IMR-90 (cell line): ENCODE results near the gene GLDC. TPM values are rescaled to one million over a fixed set of nuclear protein-coding genes. Genes with fewer than 3 reads are reported as not detected.

Experiments used
- ATAC-seq: fragments of 200-7000 bp; cut with Tn5 transposase; 2 replicates; pipeline ENCODE4 v1.9.1; 2020; ENCODE audit warnings: low read depth, mild to moderate bottlenecking, moderate library complexity
- BruUV-seq: library from RNA; stranded (reverse); fragments of 400-500 nt; replicated peaks from 2 replicates; lab custom pipeline; 2021; lab: Mats Ljungman, UMichigan
- CTCF ChIA-PET: fragments of 300-600 bp; formaldehyde crosslinking; extraction: SDS; loops from one replicate; lab custom pipeline; 2021; ENCODE audit warnings: antibody characterized with exemption; lab: Yijun Ruan, JAX
- POLR2A ChIA-PET: fragments of 300-600 bp; sonication (Branson Sonifier 250); formaldehyde crosslinking; loops from one replicate; lab custom pipeline; 2022; ENCODE audit warnings: antibody characterized with exemption; ENCODE audit not compliant: unreplicated experiment; lab: Charles Lee
- DNase-seq: peaks from one replicate; pipeline ENCODE4 v3.0.0; 2013
- H2AFZ ChIP-seq: replicated peaks from 2 replicates; pipeline ENCODE3; 2013; ENCODE audit warnings: low read length, mild to moderate bottlenecking; ENCODE audit not compliant: poor library complexity
- H2AK5ac ChIP-seq: 2 replicates; pipeline ENCODE4 v1.6.1; 2013; ENCODE audit warnings: low read depth, low read length, inconsistent platforms
- H2AK9ac ChIP-seq: replicated peaks from 2 replicates; pipeline ENCODE3; 2013; ENCODE audit warnings: mild to moderate bottlenecking, low read depth, low read length, moderate library complexity; ENCODE audit not compliant: poor library complexity
- H2BK120ac ChIP-seq: 2 replicates; pipeline ENCODE4 v1.6.1; 2013; ENCODE audit warnings: low read depth, low read length, inconsistent platforms
- H2BK15ac ChIP-seq: 3 replicates; pipeline ENCODE4 v1.6.1; 2013; ENCODE audit warnings: low read depth, low read length, inconsistent platforms
- H2BK20ac ChIP-seq: 2 replicates; pipeline ENCODE4 v1.6.1; 2013; ENCODE audit warnings: low read depth, mild to moderate bottlenecking, inconsistent platforms, low read length, moderate library complexity
- H2BK5ac ChIP-seq: 2 replicates; pipeline ENCODE4 v1.6.1; 2013; ENCODE audit warnings: mild to moderate bottlenecking, low read depth, low read length, inconsistent platforms; ENCODE audit not compliant: poor library complexity, severe bottlenecking
- H3K14ac ChIP-seq: replicated peaks from 2 replicates; pipeline ENCODE4 v1.6.1; 2013; ENCODE audit warnings: low read depth, low read length, inconsistent platforms
- H3K18ac ChIP-seq: 2 replicates; pipeline ENCODE4 v1.6.1; 2013; ENCODE audit warnings: low read depth, low read length, control low read depth
- H3K23ac ChIP-seq: 2 replicates; pipeline ENCODE4 v1.6.1; 2013; ENCODE audit warnings: low read depth, low read length, inconsistent platforms
- H3K27ac ChIP-seq: 2 replicates; pipeline ENCODE4 v1.5.1; 2013; ENCODE audit warnings: mild to moderate bottlenecking, control low read depth, low read length; ENCODE audit not compliant: insufficient read depth
- H3K27me3 ChIP-seq: 2 replicates; pipeline ENCODE4 v1.6.1; 2013; ENCODE audit warnings: low read length; ENCODE audit not compliant: control insufficient read depth, insufficient read depth
- H3K36me3 ChIP-seq: 2 replicates; pipeline ENCODE4 v1.6.1; 2013; ENCODE audit warnings: low read length, mixed read lengths; ENCODE audit not compliant: control insufficient read depth, insufficient read depth
- H3K4ac ChIP-seq: 2 replicates; pipeline ENCODE4 v1.6.1; 2013; ENCODE audit warnings: low read depth, low read length, inconsistent platforms
- H3K4me1 ChIP-seq: 2 replicates; pipeline ENCODE4 v1.6.1; 2013; ENCODE audit warnings: low read length, mixed read lengths; ENCODE audit not compliant: control insufficient read depth, insufficient read depth
- H3K4me2 ChIP-seq: 2 replicates; pipeline ENCODE4 v1.6.1; 2013; ENCODE audit warnings: low read depth, mild to moderate bottlenecking, control low read depth, low read length, moderate library complexity
- H3K4me3 ChIP-seq: 2 replicates; pipeline ENCODE4 v1.5.1; 2013; ENCODE audit warnings: low read depth, mild to moderate bottlenecking, control low read depth, low read length, moderate library complexity; ENCODE audit not compliant: insufficient read depth
- H3K56ac ChIP-seq: 2 replicates; pipeline ENCODE4 v1.6.1; 2013; ENCODE audit warnings: low read length, inconsistent platforms; ENCODE audit not compliant: insufficient read depth; ENCODE audit errors: extremely low read depth
- H3K79me1 ChIP-seq, 2 experiments: 2 replicates each; pipeline ENCODE4 v1.6.1; 2013; ENCODE audit warnings: low read length in 2 of 2, inconsistent platforms in 1 of 2, low read depth in 1 of 2
- H3K9ac ChIP-seq: 2 replicates; pipeline ENCODE4 v1.6.1; 2013; ENCODE audit warnings: low read depth, low read length, control low read depth
- H3K9me1 ChIP-seq: 2 replicates; pipeline ENCODE4 v1.6.1; 2013; ENCODE audit warnings: low read length, inconsistent platforms; ENCODE audit not compliant: insufficient read depth
- H3K9me3 ChIP-seq: 2 replicates; pipeline ENCODE4 v1.6.1; 2013; ENCODE audit warnings: low read length; ENCODE audit not compliant: control insufficient read depth, insufficient read depth
- H4K20me1 ChIP-seq: 2 replicates; pipeline ENCODE4 v1.6.1; 2013; ENCODE audit warnings: low read length, inconsistent platforms; ENCODE audit not compliant: insufficient read depth
- H4K5ac ChIP-seq: 2 replicates; pipeline ENCODE4 v1.6.1; 2013; ENCODE audit warnings: mild to moderate bottlenecking, low read depth, low read length, control low read depth
- H4K8ac ChIP-seq, 2 experiments: 2 replicates each; pipeline ENCODE4 v1.6.1; 2013; ENCODE audit warnings: low read depth in 2 of 2, low read length in 2 of 2, control low read depth in 1 of 2, inconsistent platforms in 1 of 2
- H4K91ac ChIP-seq: 2 replicates; pipeline ENCODE4 v1.6.1; 2013; ENCODE audit warnings: low read depth, low read length, inconsistent platforms; ENCODE audit not compliant: insufficient read depth
- BHLHE40 ChIP-seq: fragments of 150-350 bp; IDR thresholded peaks from 2 replicates; pipeline ENCODE4 v1.6.1; 2016; ENCODE audit warnings: mild to moderate bottlenecking, low read depth, low read length
- FOS ChIP-seq: fragments of 150-350 bp; IDR thresholded peaks from 2 replicates; pipeline ENCODE4 v1.6.1; 2016; ENCODE audit warnings: low read depth, low read length
- MXI1 ChIP-seq: IDR thresholded peaks from 2 replicates; pipeline ENCODE4 v1.6.1; 2012; ENCODE audit warnings: low read depth, mild to moderate bottlenecking, low read length, moderate library complexity, borderline replicate concordance
- NFE2L2 ChIP-seq: fragments of 150-350 bp; IDR thresholded peaks from 2 replicates; pipeline ENCODE4 v1.6.1; 2016; ENCODE audit warnings: low read depth, mild to moderate bottlenecking, low read length
- RAD21 ChIP-seq: IDR thresholded peaks from 2 replicates; pipeline ENCODE4 v1.6.1; 2012; ENCODE audit warnings: low read length, improper control_type of control experiment
- RCOR1 ChIP-seq: IDR thresholded peaks from 2 replicates; pipeline ENCODE4 v1.6.1; 2012; ENCODE audit warnings: mild to moderate bottlenecking, low read length, improper control_type of control experiment; ENCODE audit not compliant: insufficient replicate concordance
- SMC3 ChIP-seq: fragments of 150-350 bp; IDR thresholded peaks from 2 replicates; pipeline ENCODE4 v1.6.1; 2016; ENCODE audit warnings: low read depth, mild to moderate bottlenecking, antibody characterized with exemption, low read length, moderate library complexity
- USF2 ChIP-seq: fragments of 150-350 bp; IDR thresholded peaks from 2 replicates; pipeline ENCODE4 v1.6.1; 2017; ENCODE audit warnings: mild to moderate bottlenecking, antibody characterized with exemption, low read length, low read depth
- WGBS, 2 experiments: methylation state at CpG; one replicate each; pipeline versions ENCODE4 v1.1.5 to v1.1.7; 2013; ENCODE audit warnings: missing lambda C conversion rate in 2 of 2; ENCODE audit not compliant: insufficient read length in 1 of 2; ENCODE audit errors: extremely low coverage in 2 of 2; 5-methylcytosine and 5-hydroxymethylcytosine counted together
- dilution Hi-C: fragments of 300-500 bp; cut with HindIII; formaldehyde crosslinking; loops from one replicate; pipeline ENCODE4 v1.14.3; 2018; ENCODE audit warnings: low sequenced_read_pairs; ENCODE audit not compliant: unreplicated experiment
- in situ Hi-C: fragments of 300-500 bp; cut with MboI; formaldehyde crosslinking; loops from 3 replicates; pipeline ENCODE4 v1.14.3; 2019; ENCODE audit warnings: low sequenced_read_pairs, inconsistent platforms, mixed read lengths
- intact Hi-C: fragments of 100-400 bp; cut with micrococcal nuclease; formaldehyde crosslinking; loops from 2 replicates; pipeline ENCODE4 v1.10.0; 2022
- polyA plus RNA-seq, 3 experiments: library from polyadenylated mRNA; depleted of rRNA; stranded (reverse); fragments of >200 nt; gene quantifications; 2 replicates each; pipeline ENCODE4 v1.2.3, GENCODE V29; 2012; ENCODE audit warnings: low replicate concordance in 1 of 3
- total RNA-seq: library from RNA; depleted of rRNA; stranded (reverse); fragments of >200 nt; gene quantifications from 2 replicates; pipeline ENCODE4 v1.2.3, GENCODE V29; 2012

GLDC gene
- total and polyA plus RNA-seq, 2 of the 4 experiments (the other 2 are of a cell fraction): 0.36 to 0.50 TPM

GRCh38 chr9:6660512-6660911 lies 15.0 kb upstream of the GLDC start:
- WGBS, 2 experiments: no CpG with 5 or more reads among the region's 4 CpGs
- no peak overlapping the region for H3K23ac ChIP-seq
- no peak overlapping the region for H2BK20ac ChIP-seq
- no peak for TF ChIP-seq FOS
- TF ChIP-seq USF2: no peak
- TF ChIP-seq BHLHE40: no peak
- no peak for TF ChIP-seq MXI1
- TF ChIP-seq RCOR1: no peak
- no peak for TF ChIP-seq RAD21
- TF ChIP-seq NFE2L2: no peak
- no peak for TF ChIP-seq SMC3
- H3K4ac ChIP-seq: no peak overlapping the region
- ATAC-seq (no peak), DNase-seq (no peak)
- H4K20me1 ChIP-seq: no peaks in the 10 kb centered on the region
- BruUV-seq: no TSS peak
- in situ Hi-C loops: no loop called here
- H2BK120ac ChIP-seq: no peak overlapping the region
- no peak overlapping the region for H4K8ac ChIP-seq
- H3K4me1 ChIP-seq: no peaks in the 10 kb centered on the region
- H3K27me3 ChIP-seq: no peaks in the 10 kb centered on the region
- H4K5ac ChIP-seq: no peak overlapping the region
- dilution Hi-C loops: no loop called here
- no peak overlapping the region for H3K9ac ChIP-seq
- H3K56ac ChIP-seq: no peak overlapping the region
- H3K18ac ChIP-seq: no peak overlapping the region
- no peaks in the 10 kb centered on the region for H3K9me3 ChIP-seq
- intact Hi-C loops: no loop called here
- no peaks in the 10 kb centered on the region for H3K9me1 ChIP-seq
- H3K14ac ChIP-seq: no peak overlapping the region
- no peak overlapping the region for H2AK5ac ChIP-seq
- no peaks in the 10 kb centered on the region for H3K36me3 ChIP-seq
- no peak overlapping the region for H4K91ac ChIP-seq
- no peak overlapping the region for H2AK9ac ChIP-seq
- H2AFZ ChIP-seq: no peak overlapping the region
- H2BK5ac ChIP-seq: no peak overlapping the region
- no peaks in the 10 kb centered on the region for H3K79me1 ChIP-seq
- CTCF ChIA-PET: no interaction called here
- no peak overlapping the region for H3K27ac ChIP-seq
- H2BK15ac ChIP-seq: no peak overlapping the region
- POLR2A ChIA-PET: no interaction called here
- H3K4me2 ChIP-seq: no peak overlapping the region
- H3K4me3 ChIP-seq: no peak overlapping the region
